LoVo (cell line): ENCODE results near the gene LRRTM4.

ENCODE experiments used
- DNase-seq: peaks from one replicate; pipeline ENCODE4 v3.0.0-alpha.2; 2016; ENCODE audit warnings: low spot score

The LRRTM4 gene

GRCh38 chr2:77470096-77470495 lies 52.1 kb downstream of the LRRTM4 start:
- no peak for DNase-seq

- DNase-seq = no peak
Observed at GRCh38 chr2:77469106-77469505, 53.1 kb downstream of the LRRTM4 start.

GRCh38 chr2:77459840-77460239 lies 62.3 kb downstream of the LRRTM4 start:
- no peak for DNase-seq

- DNase-seq = no peak
Observed at GRCh38 chr2:77458216-77458615, 64.0 kb downstream of the LRRTM4 start.

GRCh38 chr2:77457665-77458064 lies 64.5 kb downstream of the LRRTM4 start:
- DNase-seq = no peak

- no peak for DNase-seq
Observed at GRCh38 chr2:77443076-77443475, 79.1 kb downstream of the LRRTM4 start.

- no peak for DNase-seq
Observed at GRCh38 chr2:77434880-77435279, 87.3 kb downstream of the LRRTM4 start.

GRCh38 chr2:77428946-77429345 lies 93.2 kb downstream of the LRRTM4 start:
- no peak for DNase-seq

- DNase-seq = no peak
Observed at GRCh38 chr2:77421971-77422370, 100.2 kb downstream of the LRRTM4 start.

- no peak for DNase-seq
Observed at GRCh38 chr2:77418537-77418936, 103.6 kb downstream of the LRRTM4 start.

GRCh38 chr2:77404189-77404588 lies 118.0 kb downstream of the LRRTM4 start:
- no peak for DNase-seq

- DNase-seq = no peak
Observed at GRCh38 chr2:77398970-77399600, 123.1 kb downstream of the LRRTM4 start.

GRCh38 chr2:77397763-77398162 lies 124.4 kb downstream of the LRRTM4 start:
- DNase-seq = peak; percentile 2

GRCh38 chr2:77395011-77395410 lies 127.2 kb downstream of the LRRTM4 start:
- no peak for DNase-seq

GRCh38 chr2:77391119-77391518 lies 131.1 kb downstream of the LRRTM4 start:
- no peak for DNase-seq

GRCh38 chr2:77387324-77387723 lies 134.9 kb downstream of the LRRTM4 start:
- DNase-seq = no peak

- DNase-seq = no peak
Observed at GRCh38 chr2:77372636-77373035, 149.5 kb downstream of the LRRTM4 start.

GRCh38 chr2:77370511-77370910 lies 151.7 kb downstream of the LRRTM4 start:
- no peak for DNase-seq

GRCh38 chr2:77363277-77363676 lies 158.9 kb downstream of the LRRTM4 start:
- no peak for DNase-seq

- DNase-seq = no peak
Observed at GRCh38 chr2:77348821-77349220, 173.4 kb downstream of the LRRTM4 start.

GRCh38 chr2:77336013-77336412 lies 186.2 kb downstream of the LRRTM4 start:
- DNase-seq = no peak

- DNase-seq = no peak
Observed at GRCh38 chr2:77328134-77328931, 193.8 kb downstream of the LRRTM4 start.

- DNase-seq = no peak
Observed at GRCh38 chr2:77325395-77325794, 196.8 kb downstream of the LRRTM4 start.

GRCh38 chr2:77322431-77322830 lies 199.7 kb downstream of the LRRTM4 start:
- no peak for DNase-seq
